ENCODE results near the gene TSR1. TPM values are rescaled to one million over a fixed set of nuclear protein-coding genes. Genes with fewer than 3 reads are reported as not detected.

The TSR1 gene
- total RNA-seq, 1 donor from 2014 or later = 21.1 TPM

DNA sequence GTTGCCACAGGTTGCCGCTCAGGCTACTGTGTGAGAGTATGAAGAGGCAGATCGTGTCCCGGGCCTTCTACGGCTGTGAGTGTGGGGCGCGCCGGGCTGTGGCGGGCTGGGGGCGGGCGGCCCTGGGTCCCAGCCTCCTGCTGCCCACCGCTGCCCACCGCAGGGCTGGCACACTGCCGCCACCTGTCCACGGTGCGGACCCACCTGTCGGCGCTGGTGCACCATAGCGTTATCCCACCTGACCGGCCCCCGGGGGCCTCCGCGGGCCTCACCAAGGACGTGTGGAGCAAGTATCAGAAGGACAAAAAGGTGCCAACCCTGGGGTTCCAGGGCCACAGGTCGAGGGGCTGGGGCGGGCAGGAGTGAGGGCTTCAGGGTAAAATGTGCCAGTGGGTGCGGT is 35.9 kb upstream of the TSR1 start:
- TF ChIP-seq, protein P1, sequence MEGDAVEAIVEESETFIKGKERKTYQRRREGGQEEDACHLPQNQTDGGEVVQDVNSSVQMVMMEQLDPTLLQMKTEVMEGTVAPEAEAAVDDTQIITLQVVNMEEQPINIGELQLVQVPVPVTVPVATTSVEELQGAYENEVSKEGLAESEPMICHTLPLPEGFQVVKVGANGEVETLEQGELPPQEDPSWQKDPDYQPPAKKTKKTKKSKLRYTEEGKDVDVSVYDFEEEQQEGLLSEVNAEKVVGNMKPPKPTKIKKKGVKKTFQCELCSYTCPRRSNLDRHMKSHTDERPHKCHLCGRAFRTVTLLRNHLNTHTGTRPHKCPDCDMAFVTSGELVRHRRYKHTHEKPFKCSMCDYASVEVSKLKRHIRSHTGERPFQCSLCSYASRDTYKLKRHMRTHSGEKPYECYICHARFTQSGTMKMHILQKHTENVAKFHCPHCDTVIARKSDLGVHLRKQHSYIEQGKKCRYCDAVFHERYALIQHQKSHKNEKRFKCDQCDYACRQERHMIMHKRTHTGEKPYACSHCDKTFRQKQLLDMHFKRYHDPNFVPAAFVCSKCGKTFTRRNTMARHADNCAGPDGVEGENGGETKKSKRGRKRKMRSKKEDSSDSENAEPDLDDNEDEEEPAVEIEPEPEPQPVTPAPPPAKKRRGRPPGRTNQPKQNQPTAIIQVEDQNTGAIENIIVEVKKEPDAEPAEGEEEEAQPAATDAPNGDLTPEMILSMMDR (IDR thresholded peaks at IDR 0.05) = no peak
- Mint-ChIP-seq H3K36me3 (ENCODE audit: low read depth) (peaks cover 2% of the 10 kb centered on the region), H3K27me3 (ENCODE audit: low read depth) (no peaks in the 10 kb centered on the region), H3K4me1 (ENCODE audit: low read depth) (peaks cover 10% of the 10 kb centered on the region), H3K4me3 (ENCODE audit: unreplicated experiment) (no peak overlapping the region), H3K9me3 (ENCODE audit: low read depth) (no peaks in the 10 kb centered on the region), H3K27ac (ENCODE audit: unreplicated experiment) (no peak overlapping the region)
- peak; percentile 88 for DNase-seq (ENCODE audit: low spot score)

GRCh38 chr17:2371183-2372130 is 35.2 kb upstream of the TSR1 start:
- Mint-ChIP-seq H3K36me3 (ENCODE audit: low read depth) (peaks cover 2% of the 10 kb centered on the region), H3K27ac (ENCODE audit: unreplicated experiment) (no peak overlapping the region)

GRCh38 chr17:2370211-2370589 is 33.9 kb upstream of the TSR1 start:
- H3K4me1 Mint-ChIP-seq (ENCODE audit: low read depth) = peaks cover 9% of the 10 kb centered on the region
- no peak overlapping the region for H3K4me3 Mint-ChIP-seq (ENCODE audit: unreplicated experiment)
- no peak overlapping the region for H3K27ac Mint-ChIP-seq (ENCODE audit: unreplicated experiment)
- H3K9me3 Mint-ChIP-seq (ENCODE audit: low read depth) = no peaks in the 10 kb centered on the region
- no peak for DNase-seq (ENCODE audit: low spot score)
- TF ChIP-seq, protein P1 (IDR thresholded peaks at IDR 0.05) = no peak
- no peaks in the 10 kb centered on the region for H3K27me3 Mint-ChIP-seq (ENCODE audit: low read depth)
- H3K36me3 Mint-ChIP-seq (ENCODE audit: low read depth) = peaks cover 2% of the 10 kb centered on the region

More at GRCh38 chr17:2371183-2372130, 35.2 kb upstream of the TSR1 start:
- H3K27me3 Mint-ChIP-seq (ENCODE audit: low read depth) = no peaks in the 10 kb centered on the region
- peak; percentile 94 for DNase-seq (ENCODE audit: low spot score)
- H3K4me3 Mint-ChIP-seq (ENCODE audit: unreplicated experiment) = no peak overlapping the region
- H3K4me1 Mint-ChIP-seq (ENCODE audit: low read depth) = peaks cover 10% of the 10 kb centered on the region
- TF ChIP-seq, protein P1 (IDR thresholded peaks at IDR 0.05) = no peak
- H3K9me3 Mint-ChIP-seq (ENCODE audit: low read depth) = no peaks in the 10 kb centered on the region

DNA sequence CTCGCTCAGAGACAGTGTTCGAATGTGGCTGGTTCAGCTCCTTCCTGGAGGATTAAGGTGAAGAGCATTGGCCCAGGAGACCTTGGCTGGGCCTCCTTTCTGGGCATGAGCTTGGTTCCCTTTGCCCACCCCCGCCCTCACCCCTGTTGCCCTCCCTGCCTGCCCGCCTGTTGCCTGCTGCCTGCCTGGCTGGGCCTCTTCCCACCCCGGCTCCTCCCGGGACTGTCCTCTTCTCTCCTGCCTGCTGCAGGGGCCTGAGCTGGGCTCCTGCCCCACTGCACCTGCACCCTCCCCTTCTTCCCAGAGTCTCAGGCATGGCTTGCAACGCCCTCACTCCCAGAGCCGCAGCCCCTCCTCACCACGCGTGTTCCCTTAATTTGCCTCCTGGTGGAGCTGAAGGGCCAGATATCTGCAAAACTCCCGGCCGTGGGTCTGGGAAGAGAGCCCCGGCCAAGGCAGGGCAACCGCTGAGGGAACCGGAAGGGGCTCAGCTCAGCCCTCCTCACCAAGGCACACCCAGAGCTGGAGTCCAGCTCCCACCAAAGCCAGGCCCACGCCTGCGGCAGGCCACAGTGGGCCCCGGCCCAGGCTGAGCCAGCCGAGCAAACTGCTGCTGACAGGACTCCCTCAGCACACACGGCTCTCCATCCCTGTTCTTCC is 33.4 kb upstream of the TSR1 start:
- DNase-seq (ENCODE audit: low spot score) = no peak
- Mint-ChIP-seq H3K9me3 (ENCODE audit: low read depth) (no peaks in the 10 kb centered on the region), H3K27ac (ENCODE audit: unreplicated experiment) (no peak overlapping the region), H3K4me1 (ENCODE audit: low read depth) (peaks cover 4% of the 10 kb centered on the region), H3K27me3 (ENCODE audit: low read depth) (no peaks in the 10 kb centered on the region), H3K4me3 (ENCODE audit: unreplicated experiment) (no peak overlapping the region), H3K36me3 (ENCODE audit: low read depth) (peaks cover 2% of the 10 kb centered on the region)
- TF ChIP-seq, protein P1 (IDR thresholded peaks at IDR 0.05) = peak; percentile 48

DNA sequence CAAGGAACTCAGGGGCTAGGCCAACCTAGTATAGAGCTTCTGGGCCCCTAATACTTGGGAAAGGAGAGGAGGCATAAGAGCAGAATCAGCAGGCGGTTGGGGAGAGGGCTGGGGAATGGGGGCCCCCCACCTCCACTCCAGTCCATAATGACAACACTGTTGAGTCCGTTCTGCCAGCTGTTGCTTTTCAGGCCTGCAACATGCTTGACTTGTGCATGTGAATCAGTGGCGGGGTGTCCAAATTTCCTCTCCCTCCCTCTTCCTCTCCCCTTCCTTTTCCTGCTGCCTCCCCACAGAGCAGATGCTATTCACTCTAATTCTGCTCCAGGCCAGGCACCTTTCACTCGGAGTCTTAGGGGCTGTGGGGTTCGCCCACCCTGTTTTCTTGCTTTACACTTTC is 32.8 kb upstream of the TSR1 start:
- no peak overlapping the region for H3K27ac Mint-ChIP-seq (ENCODE audit: unreplicated experiment)
- peaks cover 5% of the 10 kb centered on the region for H3K36me3 Mint-ChIP-seq (ENCODE audit: low read depth)
- TF ChIP-seq, protein P1 (IDR thresholded peaks at IDR 0.05) = no peak
- no peak overlapping the region for H3K4me3 Mint-ChIP-seq (ENCODE audit: unreplicated experiment)
- peaks cover 2% of the 10 kb centered on the region for H3K4me1 Mint-ChIP-seq (ENCODE audit: low read depth)
- DNase-seq (ENCODE audit: low spot score) = no peak
- H3K9me3 Mint-ChIP-seq (ENCODE audit: low read depth) = no peaks in the 10 kb centered on the region
- no peaks in the 10 kb centered on the region for H3K27me3 Mint-ChIP-seq (ENCODE audit: low read depth)
